Cerebellar nuclear complex (tissue), 1 donor: ENCODE measurements around the gene LYRM2.
"Not testable (repeated sequence)": the region's sequence is repeated elsewhere in the genome, so short reads cannot be mapped to it uniquely, and the experiment has no call there.

ENCODE experiments used
- DNase-seq, 2 experiments: peaks; one replicate each; lab custom pipeline; 2025; lab: John Stamatoyannopoulos, UW

LYRM2 gene

DNA sequence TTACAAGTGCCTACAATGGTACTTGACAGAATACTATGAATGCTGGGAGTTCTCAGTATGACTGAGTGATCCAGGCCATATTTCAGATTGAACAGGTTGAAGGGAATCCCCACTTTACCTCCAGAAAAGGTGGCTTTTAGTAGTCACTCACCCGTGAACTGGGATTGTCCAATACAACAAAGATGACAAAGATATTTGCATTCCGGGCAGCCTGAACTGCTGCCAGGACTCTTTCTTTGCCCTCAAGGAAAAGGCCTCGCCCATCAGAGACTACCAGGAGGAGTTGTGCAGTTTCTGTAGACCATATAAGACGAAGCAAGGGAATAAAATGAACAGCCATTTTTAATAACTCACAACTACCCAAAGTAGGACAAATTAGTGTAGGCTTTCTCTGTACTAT, 6.3 kb upstream of the LYRM2 start:
- no peak for DNase-seq

DNA sequence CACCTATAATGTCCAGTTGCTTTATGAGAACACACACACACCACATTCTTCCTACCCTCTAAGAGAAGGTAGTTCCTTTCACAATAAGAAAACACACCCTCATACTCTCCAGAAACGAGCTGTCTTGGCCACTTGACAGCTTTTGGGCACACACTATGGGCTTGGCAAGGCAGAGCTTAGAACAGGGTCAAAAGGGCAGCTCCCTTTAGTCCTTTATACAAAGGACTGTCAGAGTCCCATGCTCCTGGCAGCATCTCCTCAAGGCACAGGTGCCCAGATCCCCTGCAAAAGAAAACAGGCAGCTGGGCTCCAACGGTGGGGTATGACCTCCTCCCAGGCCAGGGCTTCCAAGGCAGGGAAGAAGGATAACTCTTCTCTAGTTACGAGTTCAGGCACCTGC, 4.9 kb upstream of the LYRM2 start:
- no peak for DNase-seq

DNA sequence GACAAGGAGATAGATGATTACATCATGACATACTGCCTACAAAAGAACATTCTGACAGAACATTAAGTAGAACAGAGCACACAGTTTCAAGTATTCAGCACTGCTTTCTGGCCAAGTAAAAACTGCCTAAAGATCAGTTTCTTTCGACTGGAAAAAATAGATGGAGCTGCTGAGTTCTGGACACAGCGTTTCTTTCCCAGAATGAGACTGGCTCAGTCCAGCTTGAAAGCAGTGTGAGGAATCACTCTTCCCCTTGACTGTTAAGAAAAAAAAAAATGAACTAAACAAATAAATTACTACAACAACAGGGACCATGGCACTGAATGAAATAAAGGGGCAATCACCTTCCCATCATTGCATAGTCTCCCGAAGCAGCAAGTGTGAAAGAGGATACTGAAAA, 4.4 kb upstream of the LYRM2 start:
- DNase-seq: no peak

DNA sequence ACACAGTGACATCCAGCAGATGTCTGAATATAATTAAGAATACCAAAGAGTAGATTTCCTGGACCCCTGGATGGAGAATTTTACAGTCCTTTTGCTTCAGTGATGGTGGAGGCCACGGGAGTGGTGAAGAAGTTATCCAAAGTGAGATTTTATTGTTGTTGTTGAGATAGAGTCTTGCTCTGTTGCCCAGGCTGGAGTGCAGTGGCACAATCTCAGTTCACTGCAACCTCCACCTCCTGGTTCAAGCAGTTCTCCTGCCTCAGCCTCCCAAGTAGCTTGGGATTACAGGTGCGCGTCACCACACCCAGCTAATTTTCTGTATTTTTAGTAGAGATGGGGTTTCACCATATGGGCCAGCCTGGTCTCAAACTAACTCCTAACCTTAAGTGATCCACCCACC, 3.0 kb upstream of the LYRM2 start:
- DNase-seq: not testable (repeated sequence)

DNA sequence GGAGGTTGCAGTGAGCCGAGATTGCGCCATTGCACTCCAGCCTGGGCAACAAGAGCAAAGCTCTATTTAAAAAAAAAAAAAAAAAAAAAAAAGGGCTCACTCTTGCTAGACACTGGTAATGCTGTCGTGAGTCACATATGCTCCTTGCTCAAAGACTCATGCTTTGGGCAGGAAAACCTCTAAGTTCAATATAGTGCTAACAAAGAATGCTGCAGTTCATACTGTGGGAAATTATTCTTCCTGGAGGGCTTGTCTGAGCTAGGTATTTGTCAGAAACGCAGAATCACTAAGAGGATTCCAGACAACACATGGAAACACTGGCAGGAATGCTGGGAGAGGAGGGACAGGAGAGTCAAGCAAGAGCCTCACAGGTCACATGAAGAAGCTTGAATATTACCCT, 2.3 kb upstream of the LYRM2 start:
- DNase-seq: no peak

DNA sequence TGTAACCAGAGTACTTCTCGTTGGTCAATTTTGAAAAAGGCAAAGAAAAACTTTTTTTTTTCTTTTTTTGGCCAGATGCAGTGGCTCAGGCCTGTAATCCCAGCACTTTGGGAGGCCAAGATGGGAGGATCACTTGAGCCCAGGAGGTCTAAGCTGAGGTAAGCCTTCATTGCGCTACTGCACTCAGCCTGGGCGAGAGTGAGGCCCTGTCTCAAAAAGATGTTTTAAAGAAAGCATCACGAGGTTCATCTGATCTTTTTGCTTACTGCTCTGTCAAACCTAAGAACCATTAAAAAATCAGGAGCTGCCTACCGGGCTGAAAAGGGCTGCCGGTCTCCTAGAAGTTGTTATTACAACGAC, 607 bp downstream of the LYRM2 start:
- no peak for DNase-seq

DNA sequence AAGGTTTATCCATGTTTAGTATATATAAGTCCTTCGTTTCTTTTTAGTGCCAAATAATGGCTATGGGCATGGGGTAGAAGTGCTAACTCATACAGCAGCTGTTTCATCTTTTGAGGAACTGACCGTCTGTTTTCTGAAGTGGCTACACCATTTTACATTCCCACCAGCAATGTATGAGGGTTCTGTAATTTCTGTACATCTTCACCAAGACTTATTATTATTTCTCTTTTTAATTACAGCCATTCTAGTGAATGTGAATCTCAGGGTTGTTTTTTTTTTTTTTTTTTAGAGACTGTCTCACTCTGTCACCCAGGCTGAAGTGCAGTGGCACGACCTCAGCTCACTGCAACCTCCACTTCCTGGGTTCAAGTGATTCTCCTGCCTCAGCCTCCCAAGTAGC, 2.1 kb downstream of the LYRM2 start:
- not testable (repeated sequence) for DNase-seq

DNA sequence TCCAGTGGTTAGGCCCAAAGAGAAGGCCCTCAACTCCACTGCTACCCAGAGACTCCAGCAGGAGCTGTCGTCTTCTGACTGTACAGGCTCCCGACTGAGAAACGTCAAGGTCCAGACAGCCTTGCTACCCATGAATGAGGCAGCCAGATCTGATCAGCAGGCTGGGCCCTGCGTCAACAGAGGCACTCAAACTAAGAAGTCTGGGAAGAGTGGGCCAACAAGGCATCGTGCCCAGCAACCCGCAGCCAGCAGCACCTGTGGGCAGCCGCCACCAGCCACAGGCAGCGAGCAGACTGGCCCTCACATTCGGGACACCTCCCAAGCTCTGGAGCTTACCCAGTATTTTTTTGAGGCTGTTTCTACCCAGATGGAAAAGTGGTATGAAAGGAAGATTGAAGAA, 8.1 kb downstream of the LYRM2 start:
- DNase-seq: peak in 1 of 2 experiments; percentile 7

DNA sequence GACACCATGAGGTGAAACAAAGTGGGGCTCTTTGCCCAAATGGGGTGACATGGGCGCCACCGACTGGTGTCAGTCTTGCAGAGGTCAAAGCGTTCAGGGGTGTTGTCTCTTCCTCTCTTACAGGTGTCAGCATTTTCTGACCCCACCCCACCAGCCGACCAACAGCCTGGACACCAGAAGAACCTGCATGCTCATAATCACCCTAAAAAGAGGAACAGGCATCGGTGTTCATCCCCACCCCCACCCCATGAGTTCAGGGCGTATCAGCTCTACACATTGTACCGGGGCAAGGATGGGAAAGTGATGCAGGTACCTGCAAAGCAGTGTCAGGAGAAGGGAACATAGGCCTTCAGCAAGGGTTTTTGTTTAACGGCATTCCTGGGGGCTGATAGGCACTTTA, 14.8 kb downstream of the LYRM2 start:
- no peak for DNase-seq

DNA sequence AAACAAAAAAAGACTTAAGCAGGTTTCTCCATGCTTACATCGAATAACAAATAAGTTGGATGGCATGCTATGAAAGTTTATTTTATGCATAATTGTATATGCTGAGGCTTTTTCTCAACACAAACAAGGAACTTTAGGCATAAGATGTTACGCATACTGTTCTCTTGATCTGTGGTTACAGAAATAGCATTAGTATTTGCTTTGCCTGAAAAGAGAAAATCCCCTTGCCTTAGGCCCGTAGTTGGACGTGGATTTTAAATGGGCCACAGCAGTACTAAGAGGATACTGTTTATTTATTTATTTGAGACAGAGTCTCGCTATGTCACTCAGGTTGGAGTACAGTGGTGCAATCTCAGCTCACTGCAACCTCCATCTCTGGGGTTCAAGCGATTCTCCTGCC, 19.0 kb downstream of the LYRM2 start:
- DNase-seq: no peak

DNA sequence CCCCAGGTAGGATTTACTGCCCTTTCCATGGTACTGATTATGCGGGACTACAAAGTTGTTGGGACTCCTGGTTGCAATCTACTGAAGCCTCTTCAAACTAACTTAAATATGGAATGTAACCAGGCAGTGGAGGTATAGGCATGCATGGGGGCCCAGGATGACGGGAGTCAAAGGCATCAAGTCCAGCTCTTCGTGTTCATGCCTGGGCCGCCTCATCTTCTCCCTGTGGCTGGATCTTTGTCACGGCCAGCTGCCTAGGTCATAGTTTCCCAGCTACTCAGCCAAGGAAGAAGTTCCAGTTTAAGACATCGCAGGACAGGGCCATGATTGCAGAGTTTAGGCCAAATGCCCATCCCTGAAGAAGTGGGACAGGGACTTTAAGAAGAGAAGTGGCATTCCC, 20.5 kb downstream of the LYRM2 start:
- DNase-seq: no peak

DNA sequence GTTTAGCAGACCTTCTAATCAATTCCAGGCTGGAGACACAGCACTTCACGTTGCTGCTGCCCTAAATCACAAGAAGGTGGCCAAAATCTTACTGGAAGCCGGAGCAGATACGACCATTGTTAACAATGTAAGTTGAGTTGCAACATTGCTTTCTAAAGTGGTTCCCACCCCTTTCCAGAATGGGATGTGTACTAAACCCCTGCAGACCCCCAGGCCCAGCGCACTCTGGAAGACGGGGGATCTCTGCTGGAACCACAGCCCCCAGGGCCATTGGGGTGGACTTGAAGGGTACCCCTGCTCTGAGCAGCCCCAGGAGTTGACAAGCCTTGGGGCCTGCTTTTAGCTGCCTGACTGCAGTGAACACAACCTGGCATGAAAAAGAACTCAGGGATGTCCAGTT, 22.0 kb downstream of the LYRM2 start:
- no peak for DNase-seq

DNA sequence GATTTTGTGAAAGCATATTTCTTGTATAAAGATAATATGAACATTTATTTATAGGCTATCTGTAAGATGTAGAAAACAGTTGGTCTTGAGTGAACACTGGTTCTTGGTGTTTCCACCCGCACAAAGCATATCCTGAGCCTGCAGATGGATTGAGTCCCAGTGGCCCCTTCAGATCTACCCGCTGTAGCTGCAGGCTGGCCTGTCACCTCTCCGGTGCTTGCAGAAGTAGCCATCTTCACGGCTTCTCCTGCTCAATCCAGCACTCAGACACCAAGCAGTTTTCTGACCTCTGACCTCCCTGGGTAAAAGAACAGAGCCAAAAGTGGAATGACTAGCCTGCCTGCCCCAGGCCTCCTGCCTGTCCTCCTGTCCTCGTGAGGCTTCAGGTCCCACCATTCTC, 22.7 kb downstream of the LYRM2 start:
- no peak for DNase-seq

DNA sequence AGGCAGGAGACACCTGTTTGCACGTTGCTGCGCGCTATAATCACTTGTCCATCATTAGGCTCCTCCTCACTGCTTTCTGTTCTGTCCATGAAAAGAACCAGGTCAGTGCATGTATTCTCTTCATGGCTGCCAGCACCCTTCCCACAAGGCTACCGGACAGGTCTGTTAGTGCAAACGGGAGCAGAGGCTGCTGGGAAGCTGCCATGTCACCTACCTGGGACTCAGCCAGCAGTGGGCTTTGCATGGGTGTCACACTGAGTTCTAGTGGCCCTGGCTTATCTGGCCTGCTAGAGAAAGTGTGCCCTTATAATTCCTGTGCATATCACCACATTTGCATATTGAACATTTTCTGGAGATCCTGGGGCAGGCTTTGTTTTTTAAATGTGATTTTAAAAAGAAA, 24.8 kb downstream of the LYRM2 start:
- no peak for DNase-seq

DNA sequence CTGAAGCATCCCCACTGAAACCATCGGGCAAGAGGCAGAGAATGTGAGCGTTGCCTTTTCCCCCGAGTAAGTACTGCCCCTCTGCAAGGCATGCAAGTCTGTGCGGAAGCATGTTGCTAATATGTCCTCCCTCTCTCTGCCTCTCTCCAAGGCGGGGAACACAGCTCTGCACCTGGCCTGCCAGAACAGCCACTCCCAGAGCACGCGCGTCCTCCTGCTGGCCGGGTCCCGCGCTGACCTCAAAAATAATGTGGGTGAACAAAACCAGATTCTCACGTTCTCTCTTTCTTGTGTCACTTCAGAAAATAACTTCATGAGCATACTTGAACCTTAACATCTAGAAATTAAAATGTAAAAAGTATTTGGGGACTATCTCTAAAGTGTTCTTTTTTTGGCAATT, 26.4 kb downstream of the LYRM2 start:
- DNase-seq: no peak

DNA sequence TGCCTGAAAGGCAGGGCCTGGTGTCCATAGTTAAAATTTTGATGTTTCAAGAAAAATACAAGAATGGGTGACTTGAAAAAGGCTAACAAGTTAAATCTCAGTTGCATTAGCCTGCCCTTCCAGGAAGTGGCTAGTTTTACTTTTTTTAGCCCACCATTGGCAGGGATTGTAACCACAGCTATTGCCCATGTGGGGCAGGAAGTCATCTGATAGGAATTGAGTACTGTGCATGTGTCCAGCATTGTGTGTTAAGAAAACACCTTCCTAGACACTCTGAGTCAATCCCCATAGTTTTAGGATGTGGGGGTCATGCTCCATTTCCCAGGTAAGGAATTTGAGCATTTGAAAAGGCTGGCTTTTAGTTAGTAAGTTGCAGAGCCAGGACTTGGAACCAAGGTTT, 26.9 kb downstream of the LYRM2 start:
- DNase-seq: no peak

DNA sequence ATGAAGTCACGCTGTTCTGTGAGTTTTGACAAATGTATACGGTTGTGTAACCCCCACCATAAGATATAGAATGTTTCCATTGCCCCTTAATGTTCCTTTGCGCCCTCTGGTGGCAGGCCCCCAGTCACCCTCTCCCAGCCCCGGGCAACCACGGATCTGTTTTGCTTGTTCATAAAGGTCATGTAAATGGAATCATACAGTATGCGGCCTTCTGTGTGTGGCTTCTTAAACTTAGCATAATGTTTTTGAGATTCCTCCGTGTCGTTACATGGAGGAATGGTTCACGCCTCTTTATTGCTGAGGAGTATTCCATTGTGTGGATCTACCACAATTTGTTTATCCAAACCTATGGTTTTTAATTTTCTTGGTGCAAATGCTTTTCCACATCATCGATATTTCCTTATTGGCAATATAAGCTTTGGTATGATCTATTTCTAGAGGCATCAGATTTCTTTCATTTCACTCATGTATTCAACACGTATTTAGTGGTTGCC, 28.4 kb downstream of the LYRM2 start:
- DNase-seq: no peak

DNA sequence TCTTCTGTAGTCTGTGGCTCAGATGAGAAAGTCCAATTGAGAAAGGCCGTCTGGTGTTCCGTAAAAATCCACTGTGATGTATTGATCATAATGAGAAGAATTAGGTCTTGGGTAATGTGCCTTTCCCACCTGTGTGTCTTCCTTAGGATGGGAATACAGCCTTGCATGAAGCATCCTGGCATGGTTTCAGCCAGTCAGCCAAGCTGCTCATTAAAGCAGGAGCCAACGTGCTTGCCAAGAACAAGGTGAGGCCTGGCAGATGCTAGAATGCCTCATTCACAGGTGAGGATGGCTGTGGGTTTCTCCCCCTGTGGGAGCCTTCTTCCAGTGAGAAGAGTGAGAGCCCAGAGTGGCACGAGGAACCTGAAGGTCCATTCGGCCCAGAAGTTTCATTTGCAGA, 32.7 kb downstream of the LYRM2 start:
- DNase-seq: peak; percentile 61 to 83

DNA sequence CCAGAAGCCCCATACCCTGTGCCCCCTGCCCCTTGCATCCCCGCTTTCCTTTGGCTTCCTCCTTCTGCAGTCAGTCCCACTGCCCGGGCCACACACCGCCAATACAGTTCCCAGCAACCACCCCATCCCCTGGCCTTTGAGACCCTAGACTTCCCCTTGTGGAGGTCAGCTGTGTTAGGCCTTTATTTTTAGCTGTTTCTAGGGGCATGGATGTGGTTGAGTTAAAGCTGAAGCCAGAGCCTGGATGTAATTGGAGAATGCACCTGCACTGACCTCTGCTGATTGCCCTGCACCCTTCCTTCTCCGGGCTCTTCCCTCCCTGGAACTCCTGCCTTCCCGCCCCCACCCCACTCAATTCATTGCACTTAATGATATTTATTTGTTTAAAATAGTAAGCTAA, 33.9 kb downstream of the LYRM2 start:
- no peak for DNase-seq

DNA sequence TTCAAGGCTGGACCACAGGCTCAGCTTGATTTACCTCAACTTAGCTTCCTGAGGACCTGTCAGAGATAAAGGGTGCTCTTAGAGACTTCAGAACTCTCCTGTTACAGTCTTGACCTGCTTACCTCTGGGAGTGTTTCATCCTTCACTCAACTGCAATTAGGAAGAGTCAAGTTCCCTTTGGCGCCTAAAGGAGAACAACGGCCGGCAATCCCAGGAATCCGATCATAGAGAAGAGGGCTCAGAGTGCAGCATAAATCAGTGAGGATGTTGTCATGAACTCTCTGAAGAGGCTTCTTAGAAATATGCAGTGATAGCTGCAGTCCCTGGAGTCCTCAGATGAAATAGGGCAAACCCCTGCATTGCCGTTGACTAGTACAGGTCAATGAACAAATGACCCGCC, 36.4 kb downstream of the LYRM2 start:
- DNase-seq: no peak

DNA sequence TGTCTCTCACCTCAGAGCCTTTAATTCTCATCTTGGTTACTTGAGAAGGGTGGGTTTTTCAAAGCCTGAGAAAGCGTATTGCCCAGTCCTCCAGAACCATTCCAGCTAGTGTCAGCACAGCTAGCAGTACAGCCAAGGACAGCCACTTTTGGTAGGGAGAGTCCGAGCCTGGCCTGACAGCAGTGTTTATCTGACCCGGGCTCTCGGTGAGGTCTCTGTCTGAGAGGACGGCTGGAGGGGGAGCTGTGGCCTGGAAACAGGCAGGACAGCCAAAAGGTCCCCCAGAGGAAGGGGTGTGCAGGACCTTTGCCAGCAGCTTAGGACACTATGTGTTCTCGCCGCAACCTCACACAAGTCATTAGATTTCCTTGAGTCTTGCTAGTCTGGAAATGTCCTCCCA, 38.8 kb downstream of the LYRM2 start:
- no peak for DNase-seq

DNA sequence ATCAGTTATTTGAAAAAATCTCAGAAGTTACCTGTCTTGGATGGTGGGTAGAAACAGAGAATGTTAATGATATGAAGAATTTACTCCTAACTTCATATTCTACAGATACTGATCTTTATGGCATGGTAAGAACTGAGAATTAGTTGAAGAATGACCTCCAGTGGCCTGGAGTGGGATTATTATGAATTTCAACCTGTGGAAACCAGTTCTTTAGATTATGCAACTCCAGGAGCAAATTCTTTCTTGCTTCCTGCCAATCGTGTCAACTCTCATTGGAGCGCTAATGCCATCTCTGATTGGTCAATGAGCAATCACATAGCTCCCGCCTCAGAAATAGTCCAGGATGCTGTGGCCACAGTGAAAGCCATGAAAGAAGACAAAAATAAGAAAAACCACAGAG, 40.6 kb downstream of the LYRM2 start:
- no peak for DNase-seq

DNA sequence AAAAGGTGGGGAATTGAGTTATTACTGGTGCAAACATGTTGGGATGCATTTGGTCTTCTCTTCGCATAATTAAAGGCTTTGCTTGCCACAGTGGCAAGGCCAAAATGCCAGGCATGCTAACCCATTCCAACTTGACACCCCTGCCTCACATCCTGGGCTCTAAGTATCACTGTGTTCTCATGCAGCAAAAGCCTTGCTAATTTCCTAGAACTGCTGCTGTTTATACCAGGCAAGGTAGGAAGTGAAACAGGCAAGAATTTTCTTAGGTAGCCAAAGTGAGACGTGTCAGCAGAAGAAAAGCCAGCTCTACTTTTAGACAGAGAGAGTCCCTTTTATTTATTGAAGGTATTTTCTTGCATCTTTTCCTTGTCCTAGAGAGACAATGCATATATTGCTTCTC, 41.2 kb downstream of the LYRM2 start:
- no peak for DNase-seq

DNA sequence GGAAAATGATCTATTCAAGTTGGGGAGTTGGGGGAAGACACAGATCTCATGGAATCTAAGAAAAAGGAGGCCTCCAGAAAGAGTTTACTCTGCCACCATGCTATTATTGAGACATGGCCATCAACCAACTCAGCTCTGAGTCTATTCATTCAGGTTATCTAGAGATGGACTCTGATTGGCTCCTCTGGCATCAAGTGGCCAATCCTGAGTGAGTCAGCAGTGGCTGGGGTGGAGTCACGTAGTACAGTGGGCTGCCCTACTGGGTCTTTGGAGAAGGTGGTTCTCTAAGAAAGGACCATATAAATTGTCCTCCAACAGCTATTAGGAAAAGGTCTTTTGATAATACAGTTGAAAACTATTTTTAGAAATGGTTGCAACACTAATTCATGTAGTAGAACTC, 42.1 kb downstream of the LYRM2 start:
- no peak for DNase-seq

DNA sequence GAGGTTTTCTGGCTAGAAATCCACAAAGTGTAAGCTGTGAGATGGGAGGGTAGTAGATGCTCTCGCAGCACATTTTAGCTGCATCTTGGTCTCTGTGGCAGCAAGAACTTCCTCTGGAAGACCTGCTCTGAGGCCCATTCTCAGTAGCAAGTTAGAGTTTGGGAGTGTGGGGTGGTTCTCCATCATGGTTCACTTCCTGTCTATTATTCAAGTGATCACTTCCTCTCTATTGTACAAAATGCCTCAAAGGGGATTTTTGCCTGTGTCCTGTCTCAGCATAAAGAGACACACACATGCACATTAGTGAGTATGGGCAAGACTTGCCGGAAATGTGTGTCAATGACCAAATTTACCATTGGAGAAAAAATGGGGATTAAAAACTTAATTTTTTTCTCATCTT, 42.5 kb downstream of the LYRM2 start:
- no peak for DNase-seq
